Neural cell (in vitro differentiated cells): ENCODE results near the gene TTLL5. TPM values are rescaled to one million over a fixed set of nuclear protein-coding genes. Genes with fewer than 3 reads are reported as not detected.

Experiments used
- H2AFZ ChIP-seq: fragments of 200-600, 300-800 bp; sonication (generic), shearing (Covaris generic); 2 replicates; pipeline ENCODE4 v1.6.0; 2014; ENCODE audit warnings: low read depth, mild to moderate bottlenecking, antibody characterized with exemption, low read length, moderate library complexity
- H3F3A ChIP-seq: fragments of 200-600 bp; shearing (Covaris generic); 2 replicates; pipeline ENCODE4 v1.6.1; 2016; ENCODE audit warnings: mild to moderate bottlenecking, moderate library complexity, mixed read lengths, antibody characterized with exemption, low read length; ENCODE audit not compliant: insufficient read depth, poor library complexity, severe bottlenecking
- H3K27ac ChIP-seq: fragments of 200-600, 300-800 bp; sonication (generic), shearing (Covaris generic); 2 replicates; pipeline ENCODE4 v1.5.1; 2014; ENCODE audit warnings: mild to moderate bottlenecking, low read length, moderate library complexity
- H3K27me3 ChIP-seq: fragments of 300-800, 200-600 bp; sonication (generic), shearing (Covaris generic); 2 replicates; pipeline ENCODE4 v1.6.0; 2014; ENCODE audit warnings: mild to moderate bottlenecking, low read depth, low read length, moderate library complexity; ENCODE audit not compliant: insufficient read depth
- H3K36me3 ChIP-seq: fragments of 300-800, 200-600 bp; sonication (generic), shearing (Covaris generic); 2 replicates; pipeline ENCODE4 v1.5.1; 2014; ENCODE audit warnings: mild to moderate bottlenecking, antibody characterized with exemption, low read length, moderate library complexity; ENCODE audit not compliant: insufficient read depth
- H3K4me2 ChIP-seq: fragments of 300-800, 200-600 bp; sonication (generic), shearing (Covaris generic); 2 replicates; pipeline ENCODE4 v1.6.0; 2014; ENCODE audit warnings: mild to moderate bottlenecking, low read length
- H3K4me3 ChIP-seq: fragments of 300-800, 200-600 bp; sonication (generic), shearing (Covaris generic); 2 replicates; pipeline ENCODE4 v1.5.1; 2014; ENCODE audit warnings: mild to moderate bottlenecking, low read length, moderate library complexity
- H3K79me2 ChIP-seq: fragments of 200-600 bp; shearing (Covaris generic); replicated peaks from 2 replicates; pipeline ENCODE4 v1.6.0; 2014; ENCODE audit warnings: mild to moderate bottlenecking, low read length, moderate library complexity; ENCODE audit not compliant: insufficient read depth
- H3K9ac ChIP-seq: fragments of 300-800, 200-600 bp; sonication (generic), shearing (Covaris generic); 2 replicates; pipeline ENCODE4 v1.6.1; 2016; ENCODE audit warnings: mild to moderate bottlenecking, low read length, mixed read lengths
- H3K9me2 ChIP-seq: fragments of 200-600 bp; shearing (Covaris generic); 2 replicates; pipeline ENCODE4 v1.6.1; 2016; ENCODE audit warnings: mild to moderate bottlenecking, low read length, mixed read lengths; ENCODE audit not compliant: insufficient read depth
- H3K9me3 ChIP-seq: fragments of 200-600, 300-800 bp; sonication (generic), shearing (Covaris generic); 2 replicates; pipeline ENCODE4 v1.6.1; 2016; ENCODE audit warnings: mild to moderate bottlenecking, mixed run types, low read length, moderate library complexity, mixed read lengths
- H4K20me1 ChIP-seq: fragments of 200-600 bp; shearing (Covaris generic); 2 replicates; pipeline ENCODE4 v1.6.1; 2016; ENCODE audit warnings: mild to moderate bottlenecking, mixed run types; ENCODE audit not compliant: insufficient read depth
- EP300 ChIP-seq: fragments of 450-650 bp; conservative IDR thresholded peaks from 2 replicates; pipeline ENCODE4 v1.6.1; 2014; ENCODE audit warnings: antibody characterized with exemption, mild to moderate bottlenecking, moderate library complexity; ENCODE audit not compliant: poor library complexity, severe bottlenecking
- EZH2 ChIP-seq: fragments of 200-600, 300-800 bp; shearing (Covaris generic), sonication (generic); IDR thresholded peaks from 2 replicates; pipeline ENCODE4 v1.6.1; 2014; ENCODE audit warnings: antibody characterized with exemption, low read length, borderline replicate concordance, mild to moderate bottlenecking; ENCODE audit not compliant: insufficient read depth, poor library complexity, severe bottlenecking
- MXI1 ChIP-seq: fragments of 450-650 bp; conservative IDR thresholded peaks from 2 replicates; pipeline ENCODE4 v1.6.1; 2014; ENCODE audit warnings: antibody characterized with exemption, mild to moderate bottlenecking; ENCODE audit not compliant: poor library complexity, severe bottlenecking
- POLR2AphosphoS5 ChIP-seq: IDR thresholded peaks from 2 replicates; pipeline ENCODE4 v1.6.1; 2012
- RAD21 ChIP-seq: fragments of 450-650 bp; conservative IDR thresholded peaks from 2 replicates; pipeline ENCODE4 v1.6.1; 2014; ENCODE audit warnings: antibody characterized with exemption, mild to moderate bottlenecking, moderate library complexity
- SMC3 ChIP-seq: fragments of 450-650 bp; conservative IDR thresholded peaks from 2 replicates; pipeline ENCODE4 v1.6.1; 2014; ENCODE audit warnings: antibody characterized with exemption, mild to moderate bottlenecking, moderate library complexity; ENCODE audit not compliant: poor library complexity
- TAF1 ChIP-seq: IDR thresholded peaks from 2 replicates; pipeline ENCODE4 v1.6.1; 2012; ENCODE audit warnings: low read depth
- polyA plus RNA-seq: library from polyadenylated mRNA; depleted of rRNA; stranded (reverse); fragments of >200 nt; gene quantifications from 2 replicates; pipeline ENCODE4 v1.2.3, GENCODE V29; 2014
- TF ChIP-seq, protein P1 (sequence below): IDR thresholded peaks from 2 replicates; pipeline ENCODE4 v1.6.1; 2012; ENCODE audit warnings: borderline replicate concordance
- TF ChIP-seq, protein P2 (sequence below): fragments of 450-650 bp; IDR thresholded peaks from 2 replicates; pipeline ENCODE4 v1.5.1; 2014; ENCODE audit warnings: antibody characterized with exemption, mild to moderate bottlenecking, moderate library complexity; ENCODE audit not compliant: poor library complexity, severe bottlenecking

Gene TTLL5
- polyA plus RNA-seq, 1 donor from 2014 or later: 8.2 TPM

DNA sequence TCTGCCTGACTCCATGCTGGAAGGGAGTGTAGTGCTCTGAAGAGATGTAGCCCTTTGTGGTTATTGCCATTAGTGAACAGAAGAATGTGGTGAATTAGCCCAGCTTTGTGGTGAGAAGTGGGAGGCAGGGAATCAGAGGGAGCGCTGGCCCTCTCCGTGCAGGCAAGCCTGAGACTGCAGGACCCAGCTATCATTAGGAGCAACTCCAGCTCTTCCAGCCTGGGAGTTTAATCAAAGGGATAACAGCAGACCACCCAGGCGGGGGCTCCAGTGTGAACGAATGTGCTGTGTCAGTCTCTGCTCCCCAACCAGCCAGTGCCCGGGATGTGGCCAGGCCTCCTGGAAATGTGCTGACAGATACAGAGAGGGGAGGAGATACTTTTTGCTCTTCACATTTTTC is 142.7 kb downstream of the TTLL5 start:
- TF ChIP-seq, protein P1, sequence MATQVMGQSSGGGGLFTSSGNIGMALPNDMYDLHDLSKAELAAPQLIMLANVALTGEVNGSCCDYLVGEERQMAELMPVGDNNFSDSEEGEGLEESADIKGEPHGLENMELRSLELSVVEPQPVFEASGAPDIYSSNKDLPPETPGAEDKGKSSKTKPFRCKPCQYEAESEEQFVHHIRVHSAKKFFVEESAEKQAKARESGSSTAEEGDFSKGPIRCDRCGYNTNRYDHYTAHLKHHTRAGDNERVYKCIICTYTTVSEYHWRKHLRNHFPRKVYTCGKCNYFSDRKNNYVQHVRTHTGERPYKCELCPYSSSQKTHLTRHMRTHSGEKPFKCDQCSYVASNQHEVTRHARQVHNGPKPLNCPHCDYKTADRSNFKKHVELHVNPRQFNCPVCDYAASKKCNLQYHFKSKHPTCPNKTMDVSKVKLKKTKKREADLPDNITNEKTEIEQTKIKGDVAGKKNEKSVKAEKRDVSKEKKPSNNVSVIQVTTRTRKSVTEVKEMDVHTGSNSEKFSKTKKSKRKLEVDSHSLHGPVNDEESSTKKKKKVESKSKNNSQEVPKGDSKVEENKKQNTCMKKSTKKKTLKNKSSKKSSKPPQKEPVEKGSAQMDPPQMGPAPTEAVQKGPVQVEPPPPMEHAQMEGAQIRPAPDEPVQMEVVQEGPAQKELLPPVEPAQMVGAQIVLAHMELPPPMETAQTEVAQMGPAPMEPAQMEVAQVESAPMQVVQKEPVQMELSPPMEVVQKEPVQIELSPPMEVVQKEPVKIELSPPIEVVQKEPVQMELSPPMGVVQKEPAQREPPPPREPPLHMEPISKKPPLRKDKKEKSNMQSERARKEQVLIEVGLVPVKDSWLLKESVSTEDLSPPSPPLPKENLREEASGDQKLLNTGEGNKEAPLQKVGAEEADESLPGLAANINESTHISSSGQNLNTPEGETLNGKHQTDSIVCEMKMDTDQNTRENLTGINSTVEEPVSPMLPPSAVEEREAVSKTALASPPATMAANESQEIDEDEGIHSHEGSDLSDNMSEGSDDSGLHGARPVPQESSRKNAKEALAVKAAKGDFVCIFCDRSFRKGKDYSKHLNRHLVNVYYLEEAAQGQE: no peak
- TF ChIP-seq, protein P2, sequence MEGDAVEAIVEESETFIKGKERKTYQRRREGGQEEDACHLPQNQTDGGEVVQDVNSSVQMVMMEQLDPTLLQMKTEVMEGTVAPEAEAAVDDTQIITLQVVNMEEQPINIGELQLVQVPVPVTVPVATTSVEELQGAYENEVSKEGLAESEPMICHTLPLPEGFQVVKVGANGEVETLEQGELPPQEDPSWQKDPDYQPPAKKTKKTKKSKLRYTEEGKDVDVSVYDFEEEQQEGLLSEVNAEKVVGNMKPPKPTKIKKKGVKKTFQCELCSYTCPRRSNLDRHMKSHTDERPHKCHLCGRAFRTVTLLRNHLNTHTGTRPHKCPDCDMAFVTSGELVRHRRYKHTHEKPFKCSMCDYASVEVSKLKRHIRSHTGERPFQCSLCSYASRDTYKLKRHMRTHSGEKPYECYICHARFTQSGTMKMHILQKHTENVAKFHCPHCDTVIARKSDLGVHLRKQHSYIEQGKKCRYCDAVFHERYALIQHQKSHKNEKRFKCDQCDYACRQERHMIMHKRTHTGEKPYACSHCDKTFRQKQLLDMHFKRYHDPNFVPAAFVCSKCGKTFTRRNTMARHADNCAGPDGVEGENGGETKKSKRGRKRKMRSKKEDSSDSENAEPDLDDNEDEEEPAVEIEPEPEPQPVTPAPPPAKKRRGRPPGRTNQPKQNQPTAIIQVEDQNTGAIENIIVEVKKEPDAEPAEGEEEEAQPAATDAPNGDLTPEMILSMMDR: no peak
- TF ChIP-seq MXI1 (no peak), SMC3 (no peak), RAD21 (no peak), EP300 (no peak), EZH2 (no peak), TAF1 (no peak), POLR2AphosphoS5 (no peak)
- H4K20me1 ChIP-seq: no peaks in the 10 kb centered on the region
- H3K9me2 ChIP-seq: no peaks in the 10 kb centered on the region
- H3K27me3 ChIP-seq: no peaks in the 10 kb centered on the region
- H3K9me3 ChIP-seq: no peaks in the 10 kb centered on the region
- H3K79me2 ChIP-seq: no peaks in the 10 kb centered on the region
- no peak overlapping the region for H3K4me3 ChIP-seq
- H3K27ac ChIP-seq: no peak overlapping the region
- H3K4me2 ChIP-seq: no peak overlapping the region
- no peaks in the 10 kb centered on the region for H3K36me3 ChIP-seq
- H3F3A ChIP-seq: no peaks in the 10 kb centered on the region
- H3K9ac ChIP-seq: no peak overlapping the region
- H2AFZ ChIP-seq: no peak overlapping the region

DNA sequence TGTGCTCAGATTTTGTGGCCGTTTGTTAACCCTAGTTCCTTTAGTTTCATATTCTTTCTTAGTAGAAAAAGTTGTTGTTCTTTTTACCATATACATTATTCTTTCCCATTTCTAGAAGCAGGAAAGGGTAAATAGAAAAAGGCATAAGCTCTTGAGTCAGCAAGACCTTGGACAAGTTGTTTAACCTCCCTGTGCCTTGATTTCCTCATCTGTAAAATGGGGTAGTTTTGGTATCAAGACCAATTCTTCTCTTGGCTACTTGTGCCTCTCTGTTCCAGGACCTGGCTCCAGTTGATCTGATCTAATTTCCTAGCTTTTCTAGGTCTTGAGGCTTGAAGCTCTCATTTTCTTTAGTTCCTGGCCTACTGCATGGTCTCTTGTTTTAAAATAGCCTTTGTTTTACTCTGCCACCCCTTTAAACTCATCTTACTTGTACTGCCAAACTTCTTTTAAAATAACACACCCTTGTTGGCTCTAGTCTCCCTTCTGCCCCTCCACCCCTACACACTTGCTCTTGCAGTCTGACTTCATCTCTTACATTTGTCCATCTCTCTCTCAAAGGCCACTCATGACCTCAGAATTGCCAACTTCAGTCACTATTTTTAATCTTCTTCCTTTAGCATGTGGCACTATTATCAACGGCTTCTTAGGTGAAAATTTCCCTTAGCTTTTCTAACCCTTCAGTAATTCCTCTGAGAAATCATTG is 143.7 kb downstream of the TTLL5 start:
- Histone ChIP-seq H3K27ac (no peak overlapping the region), H2AFZ (no peak overlapping the region), H3K36me3 (no peaks in the 10 kb centered on the region), H3K27me3 (no peaks in the 10 kb centered on the region), H4K20me1 (no peaks in the 10 kb centered on the region), H3F3A (no peaks in the 10 kb centered on the region), H3K9ac (no peak overlapping the region), H3K9me3 (no peaks in the 10 kb centered on the region), H3K9me2 (no peaks in the 10 kb centered on the region), H3K4me2 (no peak overlapping the region), H3K4me3 (no peak overlapping the region), H3K79me2 (no peaks in the 10 kb centered on the region)
- TF ChIP-seq, protein P2: no peak
- TF ChIP-seq SMC3 (no peak), EZH2 (no peak), EP300 (no peak), POLR2AphosphoS5 (no peak), RAD21 (no peak), MXI1 (no peak), TAF1 (no peak)
- TF ChIP-seq, protein P1: no peak
